ENCODE measurements around the gene LANCL2. TPM values are rescaled to one million over a fixed set of nuclear protein-coding genes. Genes with fewer than 3 reads are reported as not detected.

The LANCL2 gene
- total and polyA plus RNA-seq, 9 of the 15 experiments (the other 6 are each of a cell fraction or from before 2014, with no cell fraction given) = 5.3 to 18.5 (median 13.5) TPM

GRCh38 chr7:55475855-55476803, 111.0 kb downstream of the LANCL2 start:
- POLR2A ChIA-PET = no interaction called here
- Histone ChIP-seq H3K9me3 (replicated peaks; ENCODE audit: control insufficient read depth, insufficient read depth, low read depth, low read length) (no peaks in the 10 kb centered on the region), H3K36me3 (ENCODE audit: control insufficient read depth, insufficient read depth, low read length) (peaks cover 4% of the 10 kb centered on the region; the same call in 1 of the 3 replicates), H3K79me2 (ENCODE audit: control insufficient read depth, insufficient read depth, low read length) (no peaks in the 10 kb centered on the region), H3K27ac (ENCODE audit: extremely low read depth, low read depth, low read length) (no peak overlapping the region), H3K4me2 (ENCODE audit: insufficient read depth, low read length) (no peak overlapping the region), H3K4me3 (no peak overlapping the region), H3K9ac (ENCODE audit: insufficient read depth in 1 of 2, low read depth in 2 of 2, low read length in 2 of 2) (no peak overlapping the region), H3K27me3 (ENCODE audit: control insufficient read depth in 2 of 2, insufficient read depth in 2 of 2, low read length in 2 of 2) (no peaks in the 10 kb centered on the region), H3K9me1 (ENCODE audit: control insufficient read depth, insufficient read depth, low read length) (no peaks in the 10 kb centered on the region), H2AFZ (ENCODE audit: low read depth, low read length) (no peak overlapping the region), H3K4me1 (replicated peaks in 1 of 2; ENCODE audit: control insufficient read depth in 2 of 2, insufficient read depth in 2 of 2, low read length in 2 of 2) (no peaks in the 10 kb centered on the region), H4K20me1 (replicated peaks; ENCODE audit: control insufficient read depth, insufficient read depth, low read length) (no peaks in the 10 kb centered on the region)
- intact Hi-C loops (cut with micrococcal nuclease) (no loop called here), in situ Hi-C loops (cut with MboI) (no loop called here)
- TF ChIP-seq NFE2 (IDR thresholded peaks at IDR 0.05; ENCODE audit: low read depth) = no peak
- TF ChIP-seq, protein P1, sequence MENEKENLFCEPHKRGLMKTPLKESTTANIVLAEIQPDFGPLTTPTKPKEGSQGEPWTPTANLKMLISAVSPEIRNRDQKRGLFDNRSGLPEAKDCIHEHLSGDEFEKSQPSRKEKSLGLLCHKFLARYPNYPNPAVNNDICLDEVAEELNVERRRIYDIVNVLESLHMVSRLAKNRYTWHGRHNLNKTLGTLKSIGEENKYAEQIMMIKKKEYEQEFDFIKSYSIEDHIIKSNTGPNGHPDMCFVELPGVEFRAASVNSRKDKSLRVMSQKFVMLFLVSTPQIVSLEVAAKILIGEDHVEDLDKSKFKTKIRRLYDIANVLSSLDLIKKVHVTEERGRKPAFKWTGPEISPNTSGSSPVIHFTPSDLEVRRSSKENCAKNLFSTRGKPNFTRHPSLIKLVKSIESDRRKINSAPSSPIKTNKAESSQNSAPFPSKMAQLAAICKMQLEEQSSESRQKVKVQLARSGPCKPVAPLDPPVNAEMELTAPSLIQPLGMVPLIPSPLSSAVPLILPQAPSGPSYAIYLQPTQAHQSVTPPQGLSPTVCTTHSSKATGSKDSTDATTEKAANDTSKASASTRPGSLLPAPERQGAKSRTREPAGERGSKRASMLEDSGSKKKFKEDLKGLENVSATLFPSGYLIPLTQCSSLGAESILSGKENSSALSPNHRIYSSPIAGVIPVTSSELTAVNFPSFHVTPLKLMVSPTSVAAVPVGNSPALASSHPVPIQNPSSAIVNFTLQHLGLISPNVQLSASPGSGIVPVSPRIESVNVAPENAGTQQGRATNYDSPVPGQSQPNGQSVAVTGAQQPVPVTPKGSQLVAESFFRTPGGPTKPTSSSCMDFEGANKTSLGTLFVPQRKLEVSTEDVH (IDR thresholded peaks at IDR 0.05; ENCODE audit: low read depth, partially characterized antibody) = no peak
- TF ChIP-seq ZNF551 (CRISPR knock-in tag; IDR thresholded peaks at IDR 0.05) = no peak
- TF ChIP-seq NR3C1 (CRISPR knock-in tag; IDR thresholded peaks at IDR 0.05) = no peak
- no peak for TF ChIP-seq NFIX (CRISPR knock-in tag; IDR thresholded peaks at IDR 0.05; ENCODE audit: low read depth)
- no peak for TF ChIP-seq BMI1 (IDR thresholded peaks at IDR 0.05; ENCODE audit: low read length)
- no peak for TF ChIP-seq PHTF2 (CRISPR knock-in tag; IDR thresholded peaks at IDR 0.05)
- TF ChIP-seq SAFB (IDR thresholded peaks at IDR 0.05; ENCODE audit: borderline replicate concordance, low read depth, low read length) = no peak
- TF ChIP-seq IRF2 (CRISPR knock-in tag; IDR thresholded peaks at IDR 0.05) = no peak
- TF ChIP-seq, protein P2, sequence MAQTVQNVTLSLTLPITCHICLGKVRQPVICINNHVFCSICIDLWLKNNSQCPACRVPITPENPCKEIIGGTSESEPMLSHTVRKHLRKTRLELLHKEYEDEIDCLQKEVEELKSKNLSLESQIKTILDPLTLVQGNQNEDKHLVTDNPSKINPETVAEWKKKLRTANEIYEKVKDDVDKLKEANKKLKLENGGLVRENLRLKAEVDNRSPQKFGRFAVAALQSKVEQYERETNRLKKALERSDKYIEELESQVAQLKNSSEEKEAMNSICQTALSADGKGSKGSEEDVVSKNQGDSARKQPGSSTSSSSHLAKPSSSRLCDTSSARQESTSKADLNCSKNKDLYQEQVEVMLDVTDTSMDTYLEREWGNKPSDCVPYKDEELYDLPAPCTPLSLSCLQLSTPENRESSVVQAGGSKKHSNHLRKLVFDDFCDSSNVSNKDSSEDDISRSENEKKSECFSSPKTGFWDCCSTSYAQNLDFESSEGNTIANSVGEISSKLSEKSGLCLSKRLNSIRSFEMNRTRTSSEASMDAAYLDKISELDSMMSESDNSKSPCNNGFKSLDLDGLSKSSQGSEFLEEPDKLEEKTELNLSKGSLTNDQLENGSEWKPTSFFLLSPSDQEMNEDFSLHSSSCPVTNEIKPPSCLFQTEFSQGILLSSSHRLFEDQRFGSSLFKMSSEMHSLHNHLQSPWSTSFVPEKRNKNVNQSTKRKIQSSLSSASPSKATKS (CRISPR knock-in tag; IDR thresholded peaks at IDR 0.05) = no peak
- TF ChIP-seq POLR2B (IDR thresholded peaks at IDR 0.05; ENCODE audit: low read depth, partially characterized antibody) = no peak
- TF ChIP-seq ZNF184 (CRISPR knock-in tag; IDR thresholded peaks at IDR 0.05) = no peak
- CTCF ChIA-PET (ENCODE audit: low intra/inter-chr PET ratio) = no interaction called here
- DNase-seq (ENCODE audit: extremely low read depth in 1 of 4, low spot score in 3 of 4) (no peak), ATAC-seq (no peak), FAIRE-seq (no peak)
- WGBS (ENCODE audit: insufficient coverage, low coverage, missing lambda C conversion rate) = 72% methylated on average over 13 of the region's 19 CpGs
- no TSS peak for BruUV-seq (replicated peaks)
